HG03039 (cell line): ENCODE measurements around the gene CENPU.
"Not testable (repeated sequence)": the region's sequence is repeated elsewhere in the genome, so short reads cannot be mapped to it uniquely, and the experiment has no call there.

Source experiments
- ATAC-seq: cut with Tn5 transposase; IDR thresholded peaks from one replicate; pipeline ENCODE4 v1.9.1; 2021; ENCODE audit warnings: mild to moderate bottlenecking, moderate library complexity; ENCODE audit not compliant: unreplicated experiment

CENPU gene

GRCh38 chr4:184752496-184753275 lies 18.8 kb upstream of the CENPU start:
- ATAC-seq = no peak

GRCh38 chr4:184751585-184751956 lies 17.7 kb upstream of the CENPU start:
- no peak for ATAC-seq

GRCh38 chr4:184750926-184751584 lies 17.2 kb upstream of the CENPU start:
- ATAC-seq = no peak

- ATAC-seq = no peak
These were observed 14.4 kb upstream of the CENPU start for GRCh38 chr4:184748251-184748652.

- no peak for ATAC-seq
These were observed 13.3 kb upstream of the CENPU start for GRCh38 chr4:184747034-184747830.

- no peak for ATAC-seq
These were observed 12.2 kb upstream of the CENPU start for GRCh38 chr4:184745831-184746795.

- no peak for ATAC-seq
These were observed 10.3 kb upstream of the CENPU start for GRCh38 chr4:184744236-184744635.

GRCh38 chr4:184743650-184744049 lies 9.8 kb upstream of the CENPU start:
- no peak for ATAC-seq

GRCh38 chr4:184741651-184742050 lies 7.8 kb upstream of the CENPU start:
- not testable (repeated sequence) for ATAC-seq

- ATAC-seq = no peak
These were observed 7.1 kb upstream of the CENPU start for GRCh38 chr4:184740980-184741391.

- not testable (repeated sequence) for ATAC-seq
These were observed 5.7 kb upstream of the CENPU start for GRCh38 chr4:184739575-184739974.

GRCh38 chr4:184734758-184735157 lies 862 bp upstream of the CENPU start:
- no peak for ATAC-seq

GRCh38 chr4:184732126-184732525 lies 1.8 kb downstream of the CENPU start:
- ATAC-seq = no peak

GRCh38 chr4:184731056-184731455 lies 2.8 kb downstream of the CENPU start:
- no peak for ATAC-seq

- no peak for ATAC-seq
These were observed 4.0 kb downstream of the CENPU start for GRCh38 chr4:184729946-184730345.

GRCh38 chr4:184728858-184729257 lies 5.0 kb downstream of the CENPU start:
- no peak for ATAC-seq

- no peak for ATAC-seq
These were observed 6.5 kb downstream of the CENPU start for GRCh38 chr4:184727430-184727829.

GRCh38 chr4:184722798-184723197 lies 11.1 kb downstream of the CENPU start:
- ATAC-seq = no peak

- ATAC-seq = no peak
These were observed 12.6 kb downstream of the CENPU start for GRCh38 chr4:184721254-184721653.

GRCh38 chr4:184719407-184719806 lies 14.5 kb downstream of the CENPU start:
- no peak for ATAC-seq

- no peak for ATAC-seq
These were observed 18.4 kb downstream of the CENPU start for GRCh38 chr4:184715526-184715925.
